ENCODE results near the gene COLQ.

Gene COLQ

DNA sequence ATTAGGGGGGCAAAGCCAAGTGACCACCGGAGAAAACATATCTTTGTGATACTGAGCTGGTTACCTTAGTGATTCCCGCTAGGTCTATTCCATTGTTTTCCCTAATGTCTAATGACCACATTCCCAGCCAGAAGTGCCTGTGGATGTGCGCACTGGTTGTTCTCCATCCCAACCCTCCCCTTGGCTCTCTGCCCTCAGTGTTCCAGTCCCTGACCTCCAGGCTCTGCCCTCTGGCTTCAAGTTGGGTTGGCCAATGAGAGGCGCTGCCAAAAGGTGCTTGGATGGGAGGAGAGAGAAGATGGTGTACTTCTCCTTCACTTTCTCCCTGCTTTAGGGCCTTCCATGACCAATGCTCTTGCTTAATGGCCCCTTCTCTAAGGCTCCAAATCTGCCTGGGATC is 2.4 kb downstream of the COLQ start:
- DNase-seq, result no peak

DNA sequence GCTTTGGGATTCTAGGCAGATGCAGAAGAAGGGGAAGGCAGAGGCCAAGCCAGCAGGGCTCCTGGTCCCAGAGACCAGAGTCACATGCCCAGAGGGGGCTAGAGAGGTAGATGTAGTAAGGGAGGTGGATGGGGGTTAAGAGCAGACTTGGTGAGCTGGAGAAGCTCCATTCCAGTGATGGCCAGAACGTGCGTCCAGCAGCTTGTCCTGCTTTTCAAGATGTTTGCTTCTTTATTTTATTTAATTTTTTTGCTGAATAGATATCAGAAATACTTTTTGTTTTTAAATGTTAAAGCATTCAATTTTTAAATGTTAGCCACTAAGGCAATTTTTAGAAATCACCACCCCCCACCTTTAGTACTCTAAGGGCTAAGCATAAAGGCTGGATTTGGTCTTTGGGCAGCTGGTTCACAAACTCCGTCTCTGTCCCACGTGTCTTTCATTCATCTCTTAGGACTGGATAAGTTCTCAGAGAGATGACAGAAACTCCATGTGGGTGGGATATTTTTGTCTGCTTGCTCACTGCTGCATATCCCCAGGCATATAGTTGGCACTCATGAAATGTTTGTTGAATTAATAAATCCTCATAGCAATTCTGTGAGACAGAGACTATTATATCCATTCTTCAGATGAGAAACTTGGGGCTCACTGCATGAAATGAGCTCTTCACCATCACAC is 6.7 kb downstream of the COLQ start:
- no peak for DNase-seq

DNA sequence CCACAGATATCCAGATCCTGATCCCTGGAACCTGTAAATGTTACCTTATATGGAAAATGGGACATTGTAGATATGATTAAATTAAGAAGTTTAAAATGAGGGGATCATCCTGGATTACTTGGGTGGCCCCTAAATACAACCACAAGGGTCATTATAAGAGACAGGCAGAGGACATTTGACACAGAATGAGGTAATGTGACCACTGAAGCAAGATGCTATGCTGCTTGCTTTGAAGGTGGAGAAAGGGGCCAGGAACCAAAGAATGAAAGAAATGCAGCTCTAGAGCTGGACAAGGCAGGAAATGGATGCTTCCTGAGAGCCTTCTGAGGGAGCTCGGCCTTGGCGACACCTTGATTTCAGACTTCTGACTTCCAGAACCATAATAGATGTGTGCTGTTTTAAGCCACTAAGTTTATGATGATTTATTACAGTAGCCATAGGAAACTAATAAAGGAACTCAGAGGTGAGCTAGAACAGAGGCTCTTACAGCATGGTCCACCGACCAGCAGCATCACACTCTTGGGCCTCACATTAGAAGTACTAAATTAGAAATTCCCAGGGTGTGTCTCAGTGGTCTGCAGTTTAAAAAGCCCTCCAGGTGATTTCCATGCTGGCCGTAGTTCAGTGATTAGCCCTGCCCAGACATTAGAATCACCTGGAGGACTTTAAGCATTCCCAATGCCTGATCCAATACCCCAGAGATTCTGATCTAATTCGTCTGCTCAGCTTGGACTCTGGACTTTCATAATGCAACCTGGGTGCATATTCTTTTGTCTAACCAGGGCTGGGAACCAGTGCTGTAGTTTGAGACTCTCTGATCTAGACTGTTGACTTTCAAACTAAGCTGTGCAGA is 7.5 kb downstream of the COLQ start:
- DNase-seq, result no peak

DNA sequence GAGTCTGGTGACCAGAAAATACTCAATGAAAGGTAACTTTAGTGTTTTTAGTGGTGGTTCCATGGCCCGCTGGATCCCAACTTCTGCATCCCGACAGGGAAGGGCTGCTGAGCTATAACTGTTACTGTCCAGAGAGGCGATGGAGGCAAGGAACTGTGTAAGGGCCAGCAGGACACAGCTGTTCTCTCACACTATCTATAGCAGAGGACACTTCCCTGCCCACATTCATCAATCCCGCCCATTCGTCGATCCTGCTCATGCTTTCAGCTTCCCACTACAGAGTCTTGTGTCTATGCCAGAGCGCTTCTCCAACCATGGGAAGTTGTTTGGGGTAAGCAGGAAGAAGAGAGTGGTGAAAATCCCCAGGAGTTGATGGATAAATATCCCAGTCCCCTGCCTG is 8.4 kb downstream of the COLQ start:
- no peak for DNase-seq

DNA sequence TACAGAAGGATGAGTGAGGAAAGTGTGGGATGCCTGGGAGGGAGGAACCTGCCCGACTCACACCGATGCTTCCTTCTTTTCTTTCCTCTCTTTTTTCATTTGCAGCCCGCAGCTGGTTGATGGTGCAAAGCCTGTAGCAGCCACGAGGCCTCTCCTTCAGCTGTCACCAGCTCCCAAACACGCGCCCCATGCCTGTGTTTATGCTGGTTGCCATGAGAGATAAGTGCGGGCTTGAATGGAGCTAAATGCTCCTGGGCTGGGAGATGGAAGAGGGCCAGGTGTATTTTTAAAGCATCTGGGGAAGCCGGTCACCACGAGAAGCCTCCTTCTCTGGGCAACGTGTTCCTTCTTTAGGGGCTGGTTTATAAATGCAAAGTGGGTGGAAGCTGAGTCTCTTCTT is 9.3 kb downstream of the COLQ start:
- peak; percentile 74 to 93 (median 75) for DNase-seq

DNA sequence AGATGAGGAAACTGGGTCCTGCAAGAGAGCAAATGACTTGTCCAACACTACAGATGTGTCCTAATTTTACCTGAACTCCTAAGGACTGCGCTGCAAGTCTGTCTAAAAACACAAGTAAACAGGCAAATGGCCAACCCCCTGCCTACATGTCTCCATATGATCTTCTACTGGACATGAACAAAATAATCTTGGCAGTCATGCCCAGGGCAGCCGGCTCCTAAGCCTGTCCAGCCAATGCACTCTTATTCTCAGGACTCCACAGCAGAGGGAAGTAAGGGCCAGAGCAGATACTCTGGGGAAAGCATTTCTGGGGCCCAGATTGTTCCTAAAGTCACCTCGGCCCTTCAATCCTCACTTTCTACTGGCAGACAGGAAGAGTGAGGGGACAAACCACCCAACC is 10.3 kb downstream of the COLQ start:
- DNase-seq, result no peak

DNA sequence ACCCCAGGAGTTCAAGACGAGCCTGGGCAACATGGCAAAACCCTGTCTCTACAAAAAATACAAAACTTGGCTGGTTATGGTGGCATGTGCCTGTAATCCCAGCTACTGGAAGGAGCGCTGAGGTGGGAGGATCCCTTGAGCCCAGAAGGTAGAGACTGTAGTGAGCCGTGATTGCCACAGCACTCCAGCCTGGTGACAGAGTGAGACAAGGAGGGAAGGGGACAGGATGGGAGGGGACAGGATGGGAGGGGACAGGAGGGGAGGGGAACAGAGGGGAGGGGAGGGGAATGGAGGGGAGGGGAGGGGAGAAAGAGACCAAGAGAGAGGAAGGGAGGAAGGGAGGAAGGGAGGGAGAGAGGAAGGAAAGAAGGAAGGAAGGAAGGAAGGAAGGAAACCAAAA is 11.0 kb downstream of the COLQ start:
- DNase-seq, result no peak

DNA sequence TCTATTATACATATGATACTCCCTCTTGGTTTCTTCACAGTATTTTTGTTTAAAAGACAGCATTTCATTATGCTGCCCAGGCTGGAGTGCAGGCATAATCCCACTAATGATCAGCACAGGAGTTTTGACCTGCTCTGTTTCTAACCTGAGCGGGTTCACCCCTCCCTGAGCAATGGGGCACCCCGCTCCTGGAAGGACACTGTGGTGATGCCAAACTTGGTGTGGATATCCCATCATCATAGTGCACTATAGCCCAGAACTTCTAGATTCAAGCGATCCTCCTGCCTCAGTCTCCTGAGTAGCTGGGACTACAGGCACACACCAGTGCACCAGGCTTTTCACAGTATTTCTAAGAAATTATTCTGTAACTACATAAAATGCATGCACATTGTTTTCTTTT is 14.9 kb downstream of the COLQ start:
- DNase-seq, result no peak

DNA sequence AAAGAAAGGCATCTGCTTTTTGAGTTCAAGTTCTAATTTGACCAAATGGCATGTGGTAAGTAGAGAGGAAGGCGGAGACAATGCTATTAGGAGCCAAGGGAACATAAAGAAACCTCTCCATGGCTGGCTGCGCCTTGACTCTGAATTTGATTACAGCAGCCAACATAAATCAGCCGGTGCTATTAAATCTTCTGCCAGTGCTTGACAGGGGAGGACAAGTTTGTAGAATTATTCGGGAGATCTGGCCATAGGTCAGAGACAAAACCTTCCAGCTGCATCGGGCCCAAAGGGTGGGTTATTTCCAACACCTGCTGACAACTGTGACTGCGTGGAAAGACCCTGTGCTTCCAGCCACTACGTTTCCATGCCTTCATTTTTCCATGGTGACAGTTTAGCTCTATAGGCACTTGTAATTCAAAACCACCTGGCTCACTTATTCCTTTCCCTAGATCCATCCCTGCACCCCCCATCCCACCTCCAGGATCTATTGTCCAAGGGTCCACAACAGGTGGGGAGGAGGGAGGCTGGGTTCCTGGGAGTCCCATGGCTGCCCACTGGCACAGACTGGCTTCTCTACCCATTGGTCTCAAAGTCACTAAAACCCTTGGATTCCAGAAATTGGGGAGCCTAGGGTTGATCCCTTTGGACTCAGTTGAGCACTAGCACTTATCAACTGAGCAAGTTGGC is 15.9 kb downstream of the COLQ start:
- peak; percentile 22 to 72 (median 70) for DNase-seq

DNA sequence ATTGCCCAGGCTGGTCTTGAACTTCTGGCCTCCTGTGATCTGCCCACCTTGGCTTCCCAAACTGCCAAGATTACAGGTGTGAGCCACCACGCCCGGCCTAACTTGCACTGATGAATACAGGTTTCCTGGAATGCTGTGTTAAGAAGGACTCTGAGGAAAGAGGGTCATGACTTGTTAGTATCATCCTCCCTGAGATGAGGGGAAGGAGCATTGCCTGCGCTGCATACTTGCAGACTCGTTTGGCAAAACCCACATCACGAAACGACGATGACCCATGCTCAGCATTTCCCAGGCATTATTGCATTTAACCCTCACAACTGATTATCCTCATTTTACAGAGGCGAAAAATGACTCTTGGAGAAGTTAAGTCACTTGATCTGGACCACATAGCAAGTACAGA is 18.9 kb downstream of the COLQ start:
- DNase-seq, result no peak

DNA sequence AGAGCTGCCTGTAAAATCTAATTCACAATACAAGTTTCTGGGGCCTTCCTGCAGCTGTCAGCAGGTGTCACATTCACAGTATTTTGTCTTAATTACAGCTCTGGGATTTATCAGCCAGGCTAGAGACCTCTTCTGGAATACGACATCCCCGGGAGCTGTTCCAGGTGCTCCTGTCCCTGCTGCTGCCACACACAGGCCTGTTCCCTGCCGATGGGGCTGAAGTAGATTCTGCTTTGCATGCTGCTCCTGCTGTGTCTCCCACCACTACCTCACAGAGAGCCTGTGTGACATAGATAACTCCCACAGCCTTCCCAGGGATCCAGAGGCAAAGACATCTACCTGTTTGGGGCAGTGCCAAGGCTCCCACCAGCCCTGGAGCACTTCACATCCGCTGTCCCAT is 20.4 kb downstream of the COLQ start:
- DNase-seq, result peak; percentile 5 to 86 (median 46)

DNA sequence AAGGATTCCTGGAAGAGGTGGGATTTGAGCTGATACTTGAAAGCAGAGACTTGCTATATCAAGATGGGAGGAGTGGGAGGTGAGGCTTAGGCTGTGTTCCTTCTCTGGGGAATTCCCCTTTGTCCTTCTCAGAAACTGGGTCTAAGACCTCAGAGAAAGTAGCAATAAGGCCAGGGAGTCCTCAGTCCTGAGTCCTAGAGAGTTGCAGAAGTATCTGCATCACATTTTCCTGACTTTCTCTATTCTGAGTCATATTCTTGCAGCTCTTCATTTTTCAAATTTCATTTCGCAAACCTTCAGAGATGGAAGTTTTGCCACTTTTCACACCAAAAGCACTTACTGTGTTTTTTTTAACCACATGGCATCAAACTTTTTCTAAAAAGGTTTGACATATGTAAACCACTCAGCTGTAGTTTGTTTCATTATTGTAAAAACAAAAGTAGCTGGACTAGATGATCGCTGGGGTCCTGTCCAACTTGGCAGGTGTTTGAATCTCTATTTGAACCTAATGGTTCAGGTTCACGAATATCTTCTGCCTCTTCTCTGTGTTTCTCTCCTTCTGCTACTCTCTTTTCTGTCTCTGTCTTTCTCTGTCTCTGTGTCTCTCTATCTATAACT is 21.3 kb downstream of the COLQ start:
- DNase-seq, result no peak

DNA sequence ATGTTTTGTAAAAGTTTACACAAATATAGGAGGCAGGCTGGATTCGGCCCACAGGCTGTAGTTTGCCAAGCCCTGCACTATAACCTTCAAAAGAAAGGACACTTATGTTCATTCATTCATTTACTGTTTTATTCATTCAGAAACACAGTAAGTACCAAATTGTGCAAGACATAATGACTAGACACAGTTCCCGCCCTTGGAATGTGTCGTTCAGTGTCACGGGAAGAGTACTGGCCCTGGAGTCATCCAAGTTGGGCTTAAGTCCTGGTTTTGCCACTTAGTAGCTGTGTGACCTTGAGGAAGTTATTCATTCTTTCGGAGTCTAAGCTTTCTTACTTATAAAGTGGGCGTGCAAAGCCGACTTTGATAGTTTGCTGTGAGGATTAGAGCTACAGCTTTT is 22.0 kb downstream of the COLQ start:
- DNase-seq, result no peak

DNA sequence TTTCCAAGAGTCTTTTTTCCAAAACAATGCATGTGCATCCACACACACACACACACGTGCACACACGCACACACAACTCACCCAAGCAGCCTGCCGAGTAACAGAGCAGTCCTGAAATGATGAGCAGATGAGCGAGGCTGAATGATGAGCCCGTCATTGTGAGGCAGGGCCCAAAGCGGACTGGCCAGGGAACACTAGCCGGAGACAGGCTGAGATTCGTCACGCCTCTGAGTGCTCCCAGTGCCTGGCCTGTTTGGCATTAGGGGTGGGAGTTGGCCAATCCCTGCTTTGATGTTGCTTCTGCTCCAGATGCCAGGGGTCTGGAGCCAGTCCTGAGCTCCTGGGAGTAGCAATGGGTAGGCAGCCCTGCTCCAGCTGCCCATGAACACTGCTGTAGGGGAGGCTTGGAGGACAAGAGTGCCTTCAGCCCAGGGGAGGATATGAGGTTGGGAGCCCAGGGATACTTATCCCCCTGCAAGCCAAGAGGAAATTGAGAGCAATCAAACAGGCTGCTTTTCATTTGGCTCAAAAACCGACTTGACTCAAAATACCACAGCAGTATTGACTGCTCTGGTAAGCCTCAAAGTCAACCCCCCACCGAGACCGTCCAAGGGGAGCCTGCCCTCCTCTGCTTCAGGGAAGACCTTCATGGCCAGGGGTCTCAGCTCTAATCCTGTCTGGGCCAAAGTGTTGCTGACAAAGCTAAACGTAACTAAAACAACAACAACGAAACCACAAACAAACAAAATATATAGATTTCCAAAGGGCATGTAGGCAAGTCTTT is 22.9 kb downstream of the COLQ start:
- no peak for DNase-seq

DNA sequence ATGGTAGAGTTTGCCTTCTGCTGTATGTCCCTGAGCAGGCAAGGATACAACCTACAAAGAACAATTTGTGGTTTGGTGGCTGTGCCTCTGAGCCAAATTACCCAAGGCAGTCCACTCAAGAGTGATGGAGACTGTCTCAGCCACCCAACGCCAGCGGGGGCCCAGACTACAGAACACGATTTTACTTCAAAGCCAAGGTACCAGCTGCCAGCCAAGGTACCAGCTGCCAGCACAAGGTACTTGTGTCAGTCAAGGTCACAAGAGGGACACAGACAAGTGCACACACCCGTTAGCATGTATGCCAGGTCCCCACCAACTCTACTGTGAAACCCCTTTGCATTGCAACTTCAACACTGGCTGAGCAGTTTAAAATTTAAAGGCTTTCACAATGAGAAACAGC is 23.5 kb downstream of the COLQ start:
- peak in 1 of 3 experiments; percentile 4 for DNase-seq

DNA sequence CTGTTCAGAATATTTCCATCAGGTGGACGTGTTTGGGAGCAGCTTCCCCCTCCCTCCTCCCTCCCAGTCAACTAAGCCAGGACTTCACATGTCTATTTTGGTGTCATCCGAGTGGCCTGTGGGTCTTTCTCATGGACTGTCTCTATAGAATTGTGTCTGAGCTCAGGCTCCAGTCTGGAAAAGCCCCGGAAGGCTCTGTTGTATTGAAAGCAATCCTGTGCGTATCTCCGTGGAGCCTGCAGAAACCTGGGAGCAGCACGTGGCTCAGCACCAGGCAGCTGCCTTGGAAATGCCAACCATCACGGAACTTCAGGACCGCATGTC is 25.2 kb downstream of the COLQ start:
- no peak for DNase-seq

DNA sequence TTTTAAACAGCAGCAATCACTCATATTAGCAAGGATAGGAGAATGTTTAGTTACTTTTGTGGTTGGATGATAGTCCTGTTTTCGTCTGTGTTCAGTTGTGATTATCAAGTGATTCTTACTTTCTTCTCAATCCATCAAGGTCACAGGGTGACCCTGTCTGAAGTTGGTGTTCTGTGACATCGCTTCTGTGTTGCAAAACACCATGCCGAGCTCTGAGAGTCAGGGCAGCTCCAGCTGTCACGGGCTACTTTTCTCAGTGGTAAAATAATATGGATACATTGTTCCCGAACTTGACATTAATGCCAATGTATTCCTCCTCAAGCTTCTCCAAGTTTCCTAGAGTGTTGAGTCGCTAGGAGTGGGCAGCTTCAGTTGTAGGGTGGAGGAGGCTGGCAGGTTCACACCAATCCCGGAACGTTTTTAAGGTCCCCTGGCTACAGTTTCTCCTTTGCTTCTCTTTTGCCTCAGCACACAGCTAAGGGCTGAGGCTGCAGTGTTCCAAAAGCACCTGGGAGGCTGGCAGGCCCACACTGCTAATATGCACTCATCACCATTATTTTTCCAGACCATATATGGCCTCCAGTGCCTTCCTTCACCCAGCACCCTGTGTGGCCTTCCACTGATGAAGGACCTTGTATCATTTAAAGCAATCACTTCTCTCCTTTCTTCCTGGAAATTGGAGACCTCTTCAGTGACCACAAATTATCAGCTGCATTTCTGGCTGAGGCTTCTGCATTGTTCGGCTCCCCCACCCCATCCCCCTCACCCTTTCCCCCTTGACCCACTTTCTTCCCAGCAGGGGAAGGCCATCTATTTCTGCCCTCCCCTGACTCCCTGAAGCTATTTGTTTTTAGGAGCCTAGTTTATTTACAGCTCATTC is 25.8 kb downstream of the COLQ start:
- peak; percentile 17 to 57 (median 40) for DNase-seq

DNA sequence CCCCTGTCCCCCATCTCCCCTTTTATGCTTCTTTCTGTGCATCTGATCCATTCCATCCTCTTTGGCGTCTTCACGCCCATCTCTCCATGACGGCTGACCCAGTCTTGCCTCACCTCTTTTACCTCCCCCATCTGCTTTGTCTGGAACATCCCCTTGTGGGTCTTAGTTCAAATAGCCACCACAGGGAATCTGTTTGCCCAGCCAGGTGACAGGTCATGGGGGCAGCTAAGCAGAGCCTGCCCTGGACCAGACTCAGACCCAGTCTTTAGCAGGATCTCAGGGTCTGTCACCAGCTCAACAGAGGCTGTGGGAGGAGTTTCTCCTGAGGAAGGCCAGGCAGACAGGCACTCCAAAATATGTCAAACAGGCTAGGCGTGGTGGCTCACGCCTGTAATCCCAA is 28.1 kb downstream of the COLQ start:
- DNase-seq, result no peak

DNA sequence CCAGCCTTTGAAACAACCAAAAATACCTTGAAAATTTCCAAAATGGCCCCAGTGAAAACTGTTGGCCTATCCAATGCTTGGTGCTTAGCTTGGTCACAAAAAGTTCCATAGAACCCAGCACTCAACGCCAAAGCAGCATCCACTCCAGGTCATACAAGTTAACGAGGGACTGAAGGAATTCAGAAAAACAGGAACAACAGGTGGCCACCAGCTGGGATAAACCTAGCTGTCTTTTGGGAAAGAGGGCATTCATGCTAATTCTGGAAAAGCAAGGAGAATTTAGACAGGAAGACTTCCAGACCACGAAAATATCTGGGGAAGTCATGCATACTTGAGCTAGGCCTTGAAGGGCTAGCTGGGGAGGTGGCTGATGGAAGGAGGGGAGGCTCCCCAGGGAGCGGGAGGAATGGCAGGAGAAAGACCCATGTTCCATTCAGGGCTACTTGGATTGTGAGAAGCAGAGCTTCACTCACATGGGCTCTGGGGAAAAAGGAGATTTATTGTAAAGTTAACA is 28.6 kb downstream of the COLQ start:
- no peak for DNase-seq

DNA sequence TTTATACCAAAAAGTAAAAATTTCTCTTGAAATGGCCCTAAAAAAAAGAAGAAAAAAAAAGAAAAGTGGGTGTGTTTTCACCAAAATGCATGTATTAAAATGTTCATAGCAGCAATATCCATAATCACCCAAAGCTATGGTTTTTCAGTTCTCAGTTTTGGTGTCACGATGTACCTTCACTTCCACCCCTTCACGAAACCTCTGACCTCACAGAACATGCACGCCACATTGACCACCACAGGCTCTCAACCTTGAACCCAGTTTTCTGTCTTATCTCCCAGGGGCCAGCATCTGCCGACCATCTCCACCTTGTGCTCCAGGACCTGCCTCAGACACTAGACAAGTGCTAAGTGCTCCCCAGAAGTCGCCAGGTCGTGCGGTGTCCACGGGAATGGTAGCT is 30.4 kb downstream of the COLQ start:
- no peak for DNase-seq

DNA sequence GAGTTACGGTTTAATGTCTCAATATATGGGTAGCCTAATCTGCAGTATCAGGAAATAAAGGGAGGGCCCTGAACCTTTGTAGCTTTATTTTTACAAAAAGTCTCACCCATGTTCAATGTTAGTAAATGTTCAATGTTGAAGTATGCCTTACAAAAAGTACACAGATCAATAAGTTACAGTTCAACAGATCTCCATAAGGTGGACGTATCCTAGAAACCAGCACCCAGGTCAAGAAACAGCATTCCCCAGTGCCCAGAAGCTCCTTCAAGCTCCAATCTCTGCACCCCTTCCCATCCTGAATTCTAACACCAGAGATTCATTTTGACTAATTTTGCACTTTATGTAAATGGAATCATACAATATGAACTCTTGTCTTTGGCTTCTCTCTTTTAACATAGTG is 31.3 kb downstream of the COLQ start:
- DNase-seq, result no peak

DNA sequence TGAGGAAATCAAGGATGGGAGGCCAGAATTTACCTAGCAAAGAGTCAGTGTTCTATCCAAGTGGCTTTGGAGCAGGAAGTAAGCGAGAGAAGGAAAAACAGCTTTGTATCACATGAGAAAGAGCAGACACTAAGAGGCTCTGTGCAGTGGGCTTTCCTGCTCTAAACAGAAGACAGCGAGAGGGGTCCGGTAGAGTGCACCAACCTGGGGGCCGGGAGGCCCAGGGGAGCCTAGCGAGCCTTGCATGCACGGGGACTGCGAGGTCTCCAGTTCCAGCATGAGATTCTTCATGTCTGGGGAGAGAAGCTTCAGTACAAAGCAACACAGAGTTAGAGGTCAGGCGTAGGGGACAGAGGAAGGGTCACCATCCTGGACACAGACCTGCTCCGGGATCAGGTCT is 33.5 kb downstream of the COLQ start:
- DNase-seq, result no peak
